Cardiac muscle cell (in vitro differentiated cells and primary cell): ENCODE measurements around the gene CDH5. TPM values are rescaled to one million over a fixed set of nuclear protein-coding genes. Genes with fewer than 3 reads are reported as not detected.

ENCODE experiments used
- DNase-seq, 2 donors: peaks; one replicate each; pipeline versions ENCODE4 v3.0.0 to v3.0.0-alpha.2; 2010 to 2017; ENCODE audit warnings: low read depth in 1 of 2, low spot score in 1 of 2
- H3K27ac ChIP-seq: fragments of 200-600 bp; sonication (generic); 2 replicates; pipeline ENCODE4 v1.5.1; 2016
- H3K27me3 ChIP-seq: fragments of 200-600 bp; sonication (generic); 2 replicates; pipeline ENCODE4 v1.6.0; 2016; ENCODE audit warnings: control low read depth
- H3K36me3 ChIP-seq: fragments of 200-600 bp; sonication (generic); 2 replicates; pipeline ENCODE4 v1.5.1; 2016; ENCODE audit warnings: control low read depth
- H3K4me1 ChIP-seq: fragments of 200-600 bp; sonication (generic); 2 replicates; pipeline ENCODE4 v1.8.1; 2017; ENCODE audit warnings: low read depth, mild to moderate bottlenecking, mixed run types
- H3K4me3 ChIP-seq: fragments of 200-600 bp; sonication (generic); 2 replicates; pipeline ENCODE4 v1.5.1; 2016; ENCODE audit warnings: mild to moderate bottlenecking
- H3K9me3 ChIP-seq: fragments of 200-600 bp; sonication (generic); 2 replicates; pipeline ENCODE4 v1.5.1; 2017; ENCODE audit warnings: low read depth, mild to moderate bottlenecking, control low read depth
- polyA plus RNA-seq: library from polyadenylated mRNA; unstranded; fragments of >200 nt; fragmentation: Nextera tagmentation; extraction: Ambion mirVana; gene quantifications from 2 replicates; pipeline ENCODE4 v1.2.1, GENCODE V29; 2016
- total RNA-seq: library from RNA; depleted of rRNA; stranded (reverse); fragments of >200 nt; gene quantifications from 2 replicates; pipeline ENCODE4 v1.2.3, GENCODE V29; 2016
- TF ChIP-seq, protein P1 (sequence below): IDR thresholded peaks from 2 replicates; pipeline ENCODE4 v1.5.1; 2012; ENCODE audit warnings: low read depth, mild to moderate bottlenecking, low read length

CDH5 gene
- total and polyA plus RNA-seq, 2 experiments from 2014 or later: 1.1 to 4.1 TPM

DNA sequence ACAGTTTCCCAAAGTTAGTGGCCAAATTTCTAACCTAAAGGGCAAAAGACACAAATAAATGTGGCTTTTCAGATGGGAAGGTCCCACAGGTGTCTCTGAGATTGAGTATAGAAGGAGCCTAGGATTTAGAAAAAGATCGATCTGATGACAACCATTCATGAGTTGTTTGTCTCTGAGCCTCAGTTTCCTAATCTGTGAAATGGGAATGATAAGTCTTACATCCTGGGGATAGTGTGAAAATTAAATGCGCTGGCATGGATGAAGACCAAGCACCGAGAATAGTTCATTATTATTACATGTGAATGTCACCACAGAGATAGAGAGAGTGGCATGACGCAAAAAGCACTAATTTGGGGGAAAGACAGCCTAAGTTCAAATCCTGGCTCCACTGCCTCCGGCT, 7.2 kb downstream of the CDH5 start:
- Histone ChIP-seq H3K27ac (no peak overlapping the region), H3K27me3 (no peaks in the 10 kb centered on the region), H3K36me3 (no peaks in the 10 kb centered on the region), H3K9me3 (no peaks in the 10 kb centered on the region), H3K4me1 (no peaks in the 10 kb centered on the region), H3K4me3 (no peak overlapping the region)
- TF ChIP-seq, protein P1, sequence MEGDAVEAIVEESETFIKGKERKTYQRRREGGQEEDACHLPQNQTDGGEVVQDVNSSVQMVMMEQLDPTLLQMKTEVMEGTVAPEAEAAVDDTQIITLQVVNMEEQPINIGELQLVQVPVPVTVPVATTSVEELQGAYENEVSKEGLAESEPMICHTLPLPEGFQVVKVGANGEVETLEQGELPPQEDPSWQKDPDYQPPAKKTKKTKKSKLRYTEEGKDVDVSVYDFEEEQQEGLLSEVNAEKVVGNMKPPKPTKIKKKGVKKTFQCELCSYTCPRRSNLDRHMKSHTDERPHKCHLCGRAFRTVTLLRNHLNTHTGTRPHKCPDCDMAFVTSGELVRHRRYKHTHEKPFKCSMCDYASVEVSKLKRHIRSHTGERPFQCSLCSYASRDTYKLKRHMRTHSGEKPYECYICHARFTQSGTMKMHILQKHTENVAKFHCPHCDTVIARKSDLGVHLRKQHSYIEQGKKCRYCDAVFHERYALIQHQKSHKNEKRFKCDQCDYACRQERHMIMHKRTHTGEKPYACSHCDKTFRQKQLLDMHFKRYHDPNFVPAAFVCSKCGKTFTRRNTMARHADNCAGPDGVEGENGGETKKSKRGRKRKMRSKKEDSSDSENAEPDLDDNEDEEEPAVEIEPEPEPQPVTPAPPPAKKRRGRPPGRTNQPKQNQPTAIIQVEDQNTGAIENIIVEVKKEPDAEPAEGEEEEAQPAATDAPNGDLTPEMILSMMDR: no peak
- DNase-seq: no peak

DNA sequence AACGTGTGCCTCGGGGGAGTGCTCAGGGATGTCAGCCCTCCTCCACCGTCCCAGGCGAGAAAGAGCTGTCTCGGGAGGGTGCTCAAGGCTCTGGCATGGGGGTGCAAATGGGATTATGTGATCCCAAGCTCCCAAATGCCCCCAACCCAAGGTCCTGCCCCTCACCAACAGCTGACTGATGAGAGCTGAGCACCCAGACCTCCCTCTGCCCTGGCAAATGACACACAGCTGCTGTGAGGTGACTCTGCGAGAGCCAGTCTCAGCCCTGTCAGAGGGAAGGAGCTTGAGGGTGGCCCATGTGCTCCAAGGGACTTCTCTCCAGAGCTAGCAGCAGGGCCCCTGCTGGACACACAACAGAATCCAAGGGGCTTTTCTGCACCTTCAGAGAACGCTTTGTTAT, 7.7 kb downstream of the CDH5 start:
- no peak overlapping the region for H3K27ac ChIP-seq
- H3K9me3 ChIP-seq: no peaks in the 10 kb centered on the region
- no peaks in the 10 kb centered on the region for H3K27me3 ChIP-seq
- TF ChIP-seq, protein P1: no peak
- H3K4me1 ChIP-seq: no peaks in the 10 kb centered on the region
- no peak overlapping the region for H3K4me3 ChIP-seq
- peak in 1 of 2 donors; percentile 3 for DNase-seq
- H3K36me3 ChIP-seq: no peaks in the 10 kb centered on the region

DNA sequence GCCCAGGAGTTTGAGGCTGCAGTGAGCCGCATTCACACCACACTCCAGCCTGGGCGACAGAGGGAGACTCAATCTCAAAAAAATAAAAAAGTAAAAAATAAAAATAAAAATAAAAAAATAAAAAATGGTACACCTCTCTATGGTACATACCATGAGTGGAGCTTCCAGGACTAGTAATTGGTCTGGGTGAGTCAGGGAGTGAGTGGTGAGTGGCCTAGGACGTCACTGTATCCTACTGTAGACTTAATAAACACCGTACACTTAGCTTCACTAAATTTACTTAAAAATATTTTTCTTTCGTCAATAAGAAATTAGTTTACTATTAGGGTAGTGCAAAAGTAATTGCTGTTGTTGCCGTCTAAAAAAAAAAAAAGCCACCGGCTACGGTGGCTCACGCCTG, 9.0 kb downstream of the CDH5 start:
- Histone ChIP-seq H3K4me1 (no peaks in the 10 kb centered on the region), H3K4me3 (no peak overlapping the region), H3K9me3 (no peaks in the 10 kb centered on the region), H3K27ac (no peak overlapping the region), H3K36me3 (no peaks in the 10 kb centered on the region), H3K27me3 (no peaks in the 10 kb centered on the region)
- no peak for DNase-seq
- TF ChIP-seq, protein P1: no peak

DNA sequence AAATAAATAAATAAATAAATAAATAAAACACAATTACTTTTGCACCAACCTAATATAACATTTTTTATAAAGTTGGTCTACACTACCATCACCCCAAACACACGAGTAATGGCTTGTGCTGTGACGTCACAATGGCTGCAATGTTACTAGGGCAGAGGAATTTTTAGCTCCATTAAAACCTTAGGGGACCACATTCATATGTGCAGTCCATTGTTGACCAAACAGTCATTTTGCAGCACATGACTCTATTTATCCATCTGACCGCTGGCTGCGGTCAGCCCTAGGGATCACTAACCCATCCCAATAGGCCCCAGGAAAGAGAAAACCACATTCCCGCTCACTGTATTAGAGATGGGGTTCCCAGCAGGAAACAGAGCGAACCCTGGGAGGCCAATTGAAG, 9.6 kb downstream of the CDH5 start:
- TF ChIP-seq, protein P1: no peak
- Histone ChIP-seq H3K4me1 (no peaks in the 10 kb centered on the region), H3K36me3 (no peaks in the 10 kb centered on the region), H3K4me3 (no peak overlapping the region), H3K27me3 (no peaks in the 10 kb centered on the region), H3K27ac (no peak overlapping the region), H3K9me3 (no peaks in the 10 kb centered on the region)
- no peak for DNase-seq

DNA sequence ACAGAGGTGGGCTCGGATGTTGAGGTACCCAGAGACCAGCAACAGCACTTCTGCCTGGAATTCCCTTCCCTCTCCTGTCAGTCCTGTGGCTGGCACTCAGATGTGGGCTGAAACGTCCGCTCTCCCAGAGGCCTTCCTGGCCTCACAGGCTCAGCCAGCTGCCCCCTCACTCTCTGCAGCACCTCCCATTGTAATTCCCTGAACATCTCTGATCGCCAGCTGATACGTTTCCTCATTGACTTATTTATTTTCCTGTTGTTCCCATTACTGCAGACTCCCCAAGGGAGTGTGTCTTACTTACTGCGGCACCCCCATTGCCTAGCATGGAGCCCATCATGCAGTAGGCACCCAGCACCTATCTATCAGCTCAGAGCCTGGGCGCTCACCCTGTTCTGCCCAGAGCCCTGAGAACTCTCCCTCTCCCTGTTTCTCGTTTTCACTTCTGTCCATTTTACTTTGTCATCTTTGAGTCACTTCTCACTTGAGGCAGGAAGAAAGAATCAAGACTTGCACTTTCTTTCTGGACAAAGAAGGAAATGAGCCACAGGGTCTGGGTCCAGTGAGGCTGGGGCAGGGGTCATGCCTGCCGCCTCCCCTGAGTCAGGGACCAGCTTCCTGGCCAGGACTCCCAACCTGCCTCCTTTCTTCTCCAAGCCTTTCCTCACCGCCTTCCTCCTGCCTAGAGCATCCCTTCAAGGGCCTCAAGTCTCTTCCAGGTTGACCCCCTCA, 10.2 kb downstream of the CDH5 start:
- Histone ChIP-seq H3K9me3 (no peaks in the 10 kb centered on the region), H3K4me3 (no peak overlapping the region), H3K4me1 (no peaks in the 10 kb centered on the region), H3K27ac (no peak overlapping the region), H3K36me3 (no peaks in the 10 kb centered on the region), H3K27me3 (no peaks in the 10 kb centered on the region)
- DNase-seq: no peak
- TF ChIP-seq, protein P1: no peak

DNA sequence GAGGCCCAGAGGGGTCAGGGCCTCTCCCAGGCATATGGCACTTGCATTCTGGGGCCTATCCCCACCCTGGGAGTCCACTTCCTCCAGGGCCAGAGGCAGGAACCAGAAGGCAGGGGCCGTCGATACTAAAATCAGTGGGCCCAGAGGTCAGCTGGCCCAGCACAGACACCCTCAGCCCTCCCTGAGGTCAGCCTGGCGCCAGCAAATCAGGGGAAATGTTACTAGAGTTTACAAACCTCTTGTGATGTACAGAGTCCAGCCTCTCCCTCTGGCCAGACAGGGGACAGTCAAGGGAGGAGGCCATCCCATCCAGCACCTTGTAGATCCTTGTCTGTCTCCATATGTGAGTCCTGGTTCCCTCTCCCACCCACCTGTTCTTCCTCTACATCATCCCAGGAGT, 10.8 kb downstream of the CDH5 start:
- H3K27me3 ChIP-seq: no peaks in the 10 kb centered on the region
- no peak overlapping the region for H3K4me3 ChIP-seq
- no peaks in the 10 kb centered on the region for H3K9me3 ChIP-seq
- H3K4me1 ChIP-seq: no peaks in the 10 kb centered on the region
- no peak for DNase-seq
- H3K27ac ChIP-seq: no peak overlapping the region
- H3K36me3 ChIP-seq: no peaks in the 10 kb centered on the region
- TF ChIP-seq, protein P1: no peak
